HepG2 (cell line): Measurements from ENCODE around the gene NOP9. TPM values are rescaled to one million over a fixed set of nuclear protein-coding genes. Genes with fewer than 3 reads are reported as not detected.

Experiments used
- CHD4 ChIP-seq: fragments of 200-600 bp; sonication (generic); IDR thresholded peaks from 2 replicates; pipeline ENCODE4 v1.7.0; 2017; ENCODE audit warnings: mild to moderate bottlenecking, low read length, borderline replicate concordance
- CREB3 ChIP-seq: sonication (generic); formaldehyde crosslinking; IDR thresholded peaks from 2 replicates; pipeline ENCODE4 v1.5.0; 2020; ENCODE audit warnings: missing genetic modification reagents
- FOXK1 ChIP-seq: sonication (generic); formaldehyde crosslinking; IDR thresholded peaks from 2 replicates; pipeline ENCODE4 v1.4.0; 2020; ENCODE audit warnings: low read depth, missing genetic modification reagents, borderline replicate concordance
- GTF3A ChIP-seq: sonication (generic); formaldehyde crosslinking; conservative IDR thresholded peaks from 2 replicates; pipeline ENCODE4 v1.4.0; 2020; ENCODE audit warnings: mild to moderate bottlenecking, missing genetic modification reagents
- HES4 ChIP-seq: sonication (generic); formaldehyde crosslinking; IDR thresholded peaks from 2 replicates; pipeline ENCODE4 v1.9.0; 2021; ENCODE audit warnings: mild to moderate bottlenecking, missing genetic modification reagents, borderline replicate concordance
- KAT7 ChIP-seq: IDR thresholded peaks from 2 replicates; pipeline ENCODE4 v1.6.1; 2018; ENCODE audit warnings: borderline replicate concordance, missing compliant biosample characterization
- MAZ ChIP-seq, 2 experiments: sonication (generic) in 1 of 2; formaldehyde crosslinking in 1 of 2; IDR thresholded peaks; 2 replicates each; pipeline versions ENCODE4 v1.5.0 to v1.6.1; 2012 to 2020; ENCODE audit warnings: low read depth in 2 of 2, mild to moderate bottlenecking in 2 of 2, borderline replicate concordance in 1 of 2, improper control_type of control experiment in 1 of 2, low read length in 1 of 2, missing genetic modification reagents in 1 of 2, moderate library complexity in 1 of 2
- NR3C1 ChIP-seq: sonication (generic); formaldehyde crosslinking; IDR thresholded peaks from 2 replicates; pipeline ENCODE4 v1.4.0; 2020; ENCODE audit warnings: missing genetic modification reagents
- PATZ1 ChIP-seq: sonication (generic); formaldehyde crosslinking; IDR thresholded peaks from 2 replicates; pipeline ENCODE4 v1.4.0; 2020; ENCODE audit warnings: missing genetic modification reagents
- PHF20 ChIP-seq: sonication (generic); formaldehyde crosslinking; IDR thresholded peaks from 2 replicates; pipeline ENCODE4 v1.5.0; 2020; ENCODE audit warnings: mild to moderate bottlenecking, missing genetic modification reagents
- TBP ChIP-seq: sonication (generic); formaldehyde crosslinking; IDR thresholded peaks from 2 replicates; pipeline ENCODE4 v1.5.0; 2020; ENCODE audit warnings: missing genetic modification reagents
- THAP11 ChIP-seq: IDR thresholded peaks from 2 replicates; pipeline ENCODE4 v1.6.1; 2016; ENCODE audit warnings: missing biosample characterization, missing genetic modification reagents
- XBP1 ChIP-seq: sonication (generic); formaldehyde crosslinking; IDR thresholded peaks from 2 replicates; pipeline ENCODE4 v1.5.0; 2020; ENCODE audit warnings: missing genetic modification reagents
- XRCC5 ChIP-seq: fragments of 200-400 bp; formaldehyde crosslinking; optimal IDR thresholded peaks from 2 replicates; pipeline ENCODE3; 2017; ENCODE audit warnings: mild to moderate bottlenecking, low read length
- YY1 ChIP-seq: IDR thresholded peaks from 2 replicates; pipeline ENCODE4 v1.6.1; 2011; ENCODE audit warnings: low read length, low read depth, moderate library complexity, mild to moderate bottlenecking; ENCODE audit not compliant: insufficient read depth, insufficient replicate concordance
- ZNF18 ChIP-seq: sonication (generic); formaldehyde crosslinking; IDR thresholded peaks from 2 replicates; pipeline ENCODE4 v1.8.0; 2022; ENCODE audit warnings: mild to moderate bottlenecking, missing genetic modification reagents; ENCODE audit not compliant: insufficient replicate concordance
- ZNF296 ChIP-seq: sonication (generic); formaldehyde crosslinking; conservative IDR thresholded peaks from 2 replicates; pipeline ENCODE4 v1.5.0; 2020; ENCODE audit warnings: mild to moderate bottlenecking, missing genetic modification reagents
- ZNF513 ChIP-seq: sonication (generic); formaldehyde crosslinking; conservative IDR thresholded peaks from 2 replicates; pipeline ENCODE4 v1.5.0; 2020; ENCODE audit warnings: missing genetic modification reagents
- ZNF710 ChIP-seq: sonication (generic); formaldehyde crosslinking; IDR thresholded peaks from 2 replicates; pipeline ENCODE4 v1.5.0; 2020; ENCODE audit warnings: mild to moderate bottlenecking, missing genetic modification reagents, borderline replicate concordance
- polyA plus RNA-seq, 8 experiments: library from polyadenylated mRNA; depleted of rRNA in 3 of 8; stranded (reverse) in 7 of 8; unstranded in 1 of 8; fragments of >200 nt; fragmentation: Illumina TruSeq in 4 of 8; extraction: Trizol in 4 of 8; gene quantifications; 2 replicates each; pipeline versions ENCODE4 v1.2.1 to v1.2.3, GENCODE V29; 2011 to 2016; ENCODE audit warnings: low read depth in 4 of 8, missing spikeins in 1 of 8, mixed read lengths in 1 of 8; ENCODE audit not compliant: insufficient read depth in 1 of 8
- total RNA-seq, 5 experiments: library from RNA; depleted of rRNA; stranded (reverse); fragments of >200 nt; fragmentation: Illumina TruSeq; extraction: Trizol; gene quantifications; 2 replicates each; pipeline ENCODE4 v1.2.3, GENCODE V29; 2016; ENCODE audit warnings: low read depth in 1 of 5

Gene NOP9
- total and polyA plus RNA-seq, 2 of the 13 experiments (the other 11 are each of a cell fraction or from before 2014, with no cell fraction given) = 24.5 to 61.6 TPM

GRCh38 chr14:24332268-24332993 is 32.8 kb downstream of the NOP9 start (continued):
- TF ChIP-seq MAZ (IDR thresholded peaks at IDR 0.05; ENCODE audit: borderline replicate concordance, low read depth, low read length) = peak; percentile 17; the same call in 1 of the 2 replicates
- TF ChIP-seq MAZ (CRISPR knock-in tag; IDR thresholded peaks at IDR 0.05; ENCODE audit: low read depth) = peak; percentile 90
- TF ChIP-seq ZNF710 (CRISPR knock-in tag) = peak; percentile 83; the same call in 1 of the 2 replicates
- no peak for TF ChIP-seq CHD4
- peak; percentile 18; the same call in 1 of the 2 replicates for TF ChIP-seq ZNF296 (CRISPR knock-in tag)
- TF ChIP-seq CREB3 (CRISPR knock-in tag) = no peak
- TF ChIP-seq YY1 = peak; percentile 20
- TF ChIP-seq XRCC5 = peak; percentile 81
- TF ChIP-seq XBP1 = no peak
- TF ChIP-seq HES4 (CRISPR knock-in tag) = peak; percentile 88; the same call in 1 of the 2 replicates
- TF ChIP-seq THAP11 (CRISPR knock-in tag) = no peak; the same call in none of the 2 replicates
- TF ChIP-seq PHF20 (CRISPR knock-in tag) = peak; percentile 60; the same call in 1 of the 2 replicates
- 0 out of 2 replicates have a peak, but pooled peaks have one; percentile 82 for TF ChIP-seq KAT7 (CRISPR knock-in tag)
- TF ChIP-seq PATZ1 (CRISPR knock-in tag) = no peak; the same call in none of the 2 replicates
- no peak for TF ChIP-seq ZNF18 (CRISPR knock-in tag)
- TF ChIP-seq GTF3A (CRISPR knock-in tag) = peak; percentile 99
- no peak for TF ChIP-seq NR3C1 (CRISPR knock-in tag)
- no peak for TF ChIP-seq FOXK1
- TF ChIP-seq ZNF513 (CRISPR knock-in tag) = no peak
- TF ChIP-seq TBP (CRISPR knock-in tag) = no peak
